A549 (cell line): ENCODE data around the gene PRKG1.

Source experiments
- NFE2L2 ChIP-seq: fragments of 150-350 bp; conservative IDR thresholded peaks from 2 replicates; pipeline ENCODE4 v1.6.1; 2014; ENCODE audit warnings: low read length
- PHF8 ChIP-seq: fragments of 200-600 bp; sonication (generic); IDR thresholded peaks from 2 replicates; pipeline ENCODE4 v1.6.1; 2016; ENCODE audit warnings: low read depth, mild to moderate bottlenecking, antibody characterized with exemption, moderate library complexity, borderline replicate concordance
- TF ChIP-seq, protein P1 (sequence below): fragments of >200 bp; sonication (Bioruptor Twin); formaldehyde crosslinking; IDR thresholded peaks from 3 replicates; pipeline ENCODE4 v1.5.1; 2016

DNA sequence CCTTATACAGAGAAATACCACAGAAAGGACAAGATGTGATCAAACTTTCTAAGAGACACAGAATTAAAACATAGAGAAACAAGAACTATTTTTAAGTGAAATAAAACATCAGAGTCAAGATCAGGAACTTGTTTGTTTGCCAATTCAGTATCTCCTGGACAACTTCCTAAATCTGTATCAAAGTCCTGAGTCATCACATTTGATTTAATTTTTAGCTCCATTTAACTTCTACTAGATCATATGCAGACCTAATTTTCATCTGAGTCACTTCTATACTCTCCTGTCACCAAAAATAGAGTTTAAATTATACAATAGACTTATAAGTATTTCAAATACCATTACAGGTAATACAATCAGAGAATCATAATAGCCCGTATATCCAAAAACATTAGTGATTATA is 268.1 kb downstream of the PRKG1 start:
- TF ChIP-seq, protein P1, sequence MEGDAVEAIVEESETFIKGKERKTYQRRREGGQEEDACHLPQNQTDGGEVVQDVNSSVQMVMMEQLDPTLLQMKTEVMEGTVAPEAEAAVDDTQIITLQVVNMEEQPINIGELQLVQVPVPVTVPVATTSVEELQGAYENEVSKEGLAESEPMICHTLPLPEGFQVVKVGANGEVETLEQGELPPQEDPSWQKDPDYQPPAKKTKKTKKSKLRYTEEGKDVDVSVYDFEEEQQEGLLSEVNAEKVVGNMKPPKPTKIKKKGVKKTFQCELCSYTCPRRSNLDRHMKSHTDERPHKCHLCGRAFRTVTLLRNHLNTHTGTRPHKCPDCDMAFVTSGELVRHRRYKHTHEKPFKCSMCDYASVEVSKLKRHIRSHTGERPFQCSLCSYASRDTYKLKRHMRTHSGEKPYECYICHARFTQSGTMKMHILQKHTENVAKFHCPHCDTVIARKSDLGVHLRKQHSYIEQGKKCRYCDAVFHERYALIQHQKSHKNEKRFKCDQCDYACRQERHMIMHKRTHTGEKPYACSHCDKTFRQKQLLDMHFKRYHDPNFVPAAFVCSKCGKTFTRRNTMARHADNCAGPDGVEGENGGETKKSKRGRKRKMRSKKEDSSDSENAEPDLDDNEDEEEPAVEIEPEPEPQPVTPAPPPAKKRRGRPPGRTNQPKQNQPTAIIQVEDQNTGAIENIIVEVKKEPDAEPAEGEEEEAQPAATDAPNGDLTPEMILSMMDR: no peak
- TF ChIP-seq NFE2L2 (no peak), PHF8 (no peak)
